Measurements from ENCODE around the gene ARF1. TPM values are rescaled to one million over a fixed set of nuclear protein-coding genes. Genes with fewer than 3 reads are reported as not detected.

Gene ARF1
- total and polyA plus RNA-seq, 2 of the 8 experiments (the other 6 are each of a cell fraction or from before 2014, with no cell fraction given), result 265 to 471 TPM

DNA sequence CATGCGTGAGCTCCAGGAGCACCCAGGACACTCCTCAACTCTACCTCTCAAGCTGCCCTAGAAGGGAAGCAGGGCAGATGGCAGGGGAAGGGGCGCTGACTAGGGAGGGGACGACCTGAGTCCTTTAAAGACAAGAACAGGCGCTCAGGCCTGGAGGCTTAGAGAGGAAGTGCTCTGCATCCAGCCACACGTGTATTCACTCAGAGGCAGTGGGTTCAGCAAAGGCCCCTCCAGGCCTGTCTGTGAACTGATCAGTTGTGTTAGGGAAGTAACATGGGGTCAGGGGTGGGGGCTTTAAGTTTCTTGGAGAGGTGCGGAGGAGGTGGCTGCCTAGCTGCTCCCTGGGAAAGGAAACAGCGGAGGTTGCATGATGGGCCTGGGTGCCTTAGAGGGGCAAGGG is 37.1 kb upstream of the ARF1 start (continued):
- no peak for TF ChIP-seq GABPA (IDR thresholded peaks at IDR 0.05; ENCODE audit: borderline replicate concordance, insufficient read depth, low read length)
- no peak for TF ChIP-seq KDM5A (IDR thresholded peaks at IDR 0.05; ENCODE audit: low read length)
- no peak for TF ChIP-seq CREB1 (IDR thresholded peaks at IDR 0.05)
- TF ChIP-seq HDAC2 (IDR thresholded peaks at IDR 0.05; ENCODE audit: borderline replicate concordance in 1 of 2, low read depth in 2 of 2, low read length in 2 of 2), result no peak
- TF ChIP-seq KDM1A (IDR thresholded peaks at IDR 0.05; ENCODE audit: borderline replicate concordance, low read length), result no peak
- TF ChIP-seq, protein P1, sequence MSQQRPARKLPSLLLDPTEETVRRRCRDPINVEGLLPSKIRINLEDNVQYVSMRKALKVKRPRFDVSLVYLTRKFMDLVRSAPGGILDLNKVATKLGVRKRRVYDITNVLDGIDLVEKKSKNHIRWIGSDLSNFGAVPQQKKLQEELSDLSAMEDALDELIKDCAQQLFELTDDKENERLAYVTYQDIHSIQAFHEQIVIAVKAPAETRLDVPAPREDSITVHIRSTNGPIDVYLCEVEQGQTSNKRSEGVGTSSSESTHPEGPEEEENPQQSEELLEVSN (IDR thresholded peaks at IDR 0.05), result no peak
